HG02885 (cell line): ENCODE measurements around the gene FBXO48.

ENCODE experiments used
- ATAC-seq: cut with Tn5 transposase; IDR thresholded peaks from one replicate; pipeline ENCODE4 v1.9.1; 2021; ENCODE audit warnings: mild to moderate bottlenecking; ENCODE audit not compliant: unreplicated experiment, poor library complexity

Gene FBXO48

GRCh38 chr2:68415521-68415920 is 51.6 kb downstream of the FBXO48 start:
- no peak for ATAC-seq

GRCh38 chr2:68414876-68415275 is 52.2 kb downstream of the FBXO48 start:
- ATAC-seq = no peak

- no peak for ATAC-seq
Observed at GRCh38 chr2:68414452-68414851, 52.6 kb downstream of the FBXO48 start.

- no peak for ATAC-seq
Observed at GRCh38 chr2:68413466-68413865, 53.6 kb downstream of the FBXO48 start.

- peak; percentile 41 for ATAC-seq
Observed at GRCh38 chr2:68412127-68412819, 54.8 kb downstream of the FBXO48 start.

GRCh38 chr2:68411397-68412126 is 55.5 kb downstream of the FBXO48 start:
- ATAC-seq = peak; percentile 94
